OCI-M2 (cell line): ENCODE results near the gene SLC16A9.

ENCODE experiments used
- DNase-seq: peaks from one replicate; lab custom pipeline; 2025; ENCODE audit not compliant: unreplicated experiment; lab: John Stamatoyannopoulos, UW

SLC16A9 gene

DNA sequence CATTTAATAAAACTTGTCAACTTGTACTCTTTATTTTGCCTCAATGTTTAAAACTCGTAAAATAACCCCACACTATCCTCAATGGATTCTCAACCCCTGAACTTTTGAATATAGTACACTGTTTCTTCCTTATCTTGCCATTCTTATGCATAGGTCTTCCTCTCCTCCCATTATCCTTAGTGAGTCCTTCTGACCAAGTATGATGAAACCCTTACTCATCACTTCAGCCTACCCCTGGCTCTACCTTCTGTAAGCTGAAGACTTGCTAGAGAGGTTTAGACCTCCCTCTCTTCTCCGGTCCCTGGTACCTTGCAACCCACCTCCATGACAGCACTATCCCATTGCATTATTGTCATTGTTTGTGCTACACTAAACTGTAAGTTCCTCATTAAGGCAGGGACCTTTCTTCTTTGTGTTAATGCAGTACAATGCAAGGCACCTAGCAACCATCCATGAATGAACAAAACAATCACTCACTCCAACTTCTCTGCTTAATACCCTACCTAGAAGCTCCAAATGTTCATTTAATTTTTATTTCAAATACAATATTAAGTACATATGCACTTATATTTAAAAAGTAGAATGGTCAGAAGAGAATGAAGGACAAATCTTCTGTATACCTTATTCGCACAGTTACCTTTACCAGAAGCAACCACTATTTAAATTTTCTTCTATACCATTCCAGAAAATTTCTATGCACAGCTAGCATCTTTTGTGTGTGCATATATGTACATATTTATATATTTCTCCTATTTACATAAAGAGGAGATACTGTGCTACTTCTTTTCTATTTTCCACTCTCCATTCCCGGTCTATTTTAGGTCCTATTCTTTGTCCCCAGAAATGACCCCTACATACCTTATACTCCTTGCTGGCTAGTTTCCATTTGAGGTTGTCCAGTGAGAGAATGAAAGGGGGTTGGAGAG, 77.5 kb downstream of the SLC16A9 start:
- no peak for DNase-seq

DNA sequence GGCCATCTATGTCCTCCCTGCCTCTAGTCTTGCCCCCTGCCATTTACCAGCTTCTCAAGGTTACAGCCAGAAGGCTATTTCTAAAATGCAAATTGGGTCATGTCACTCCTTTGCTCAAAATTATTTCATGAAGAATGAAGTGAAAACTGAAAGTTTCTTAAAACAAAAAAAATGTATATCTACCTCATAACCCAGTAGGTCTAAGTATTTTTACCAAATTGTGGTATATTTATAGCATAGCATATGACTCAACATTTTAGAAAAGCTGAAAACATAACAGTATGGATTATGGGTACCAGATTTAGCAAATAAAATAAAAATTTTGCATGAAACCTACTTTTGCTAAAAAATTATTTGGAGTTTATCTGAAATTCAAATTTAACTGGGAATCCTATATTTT, 78.4 kb downstream of the SLC16A9 start:
- no peak for DNase-seq

DNA sequence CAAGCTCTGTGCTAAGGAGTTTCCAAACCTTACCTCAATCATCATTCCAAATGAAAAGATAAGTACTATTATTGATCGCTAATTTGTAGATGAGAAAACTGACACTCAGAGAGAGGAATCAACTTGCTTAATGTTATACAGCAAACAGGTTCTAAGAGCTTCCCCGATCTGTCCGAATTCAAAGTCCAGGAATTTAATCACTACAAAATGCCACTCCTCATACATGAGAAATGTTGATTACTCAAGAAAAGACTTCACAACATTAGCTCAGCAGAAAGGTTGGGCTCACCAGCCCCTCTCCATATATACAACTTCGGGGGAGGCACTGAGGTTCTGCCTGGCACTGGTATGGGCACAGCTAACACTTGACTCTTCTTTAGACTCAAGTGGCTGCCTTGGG, 80.7 kb downstream of the SLC16A9 start:
- DNase-seq, result no peak

DNA sequence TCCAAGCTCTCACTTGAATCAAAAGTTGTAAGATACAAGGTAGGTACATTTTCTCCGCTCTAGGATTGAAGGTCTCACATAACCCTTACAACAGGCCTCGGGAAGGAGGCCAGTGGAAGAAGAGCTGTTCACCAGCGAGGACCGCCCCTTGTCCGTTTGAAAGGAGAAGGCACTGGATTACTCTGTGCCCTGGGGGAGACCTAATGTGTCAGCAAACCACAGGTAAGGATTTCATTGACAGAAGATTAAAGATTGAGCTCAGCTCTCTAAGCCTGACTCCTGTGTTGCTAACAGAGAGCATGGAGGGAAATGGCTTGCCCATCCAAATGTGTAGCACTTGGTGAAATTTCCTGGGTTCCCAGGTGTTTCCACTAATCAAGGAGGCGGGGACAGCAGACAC, 81.2 kb downstream of the SLC16A9 start:
- no peak for DNase-seq

DNA sequence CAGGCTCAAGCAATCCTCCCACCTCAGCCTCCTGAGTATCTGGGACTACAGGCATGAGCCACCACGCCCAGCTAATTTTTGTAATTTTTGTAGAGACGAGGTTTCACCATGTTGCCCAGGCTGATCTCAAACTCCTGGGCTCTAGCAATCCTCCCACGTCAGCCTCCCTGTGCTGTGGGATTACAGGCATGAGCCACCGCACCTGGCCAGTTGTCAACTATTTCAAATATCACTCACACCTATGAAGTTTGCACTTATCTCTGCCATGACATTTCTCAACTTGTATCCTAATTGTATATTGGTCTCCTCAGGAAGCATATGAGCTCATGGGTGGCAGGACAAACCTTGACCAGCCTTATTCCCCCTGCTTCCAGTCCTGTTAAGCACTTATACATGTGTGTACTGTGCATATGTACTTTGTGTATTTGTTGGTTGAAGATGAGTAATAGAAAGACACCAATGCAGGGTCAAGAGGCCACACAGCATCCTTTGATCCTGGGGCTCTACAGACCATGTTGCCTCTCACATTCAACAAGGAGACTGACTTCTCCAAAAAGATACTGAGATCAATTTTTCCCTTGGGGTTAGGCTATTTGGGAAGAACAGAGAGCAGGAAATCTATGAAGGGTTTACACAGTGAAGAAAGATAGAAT, 82.2 kb downstream of the SLC16A9 start:
- no peak for DNase-seq

DNA sequence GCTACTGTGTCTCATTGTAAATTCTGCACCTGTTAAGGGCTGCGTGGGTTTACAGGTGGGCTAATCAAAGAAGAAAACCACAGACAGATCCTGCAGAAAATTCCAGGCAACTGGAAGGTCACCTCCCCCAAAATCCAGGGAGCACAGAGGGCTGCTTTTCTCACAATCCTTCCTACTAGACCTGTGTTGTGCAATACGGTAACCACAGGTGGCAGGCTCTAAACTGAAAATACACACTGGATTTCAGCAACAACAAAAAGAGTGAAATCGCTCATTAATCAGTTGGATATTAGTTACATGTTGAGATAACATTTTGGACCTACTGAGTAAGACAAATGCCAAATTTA, 83.2 kb downstream of the SLC16A9 start:
- DNase-seq, result no peak

DNA sequence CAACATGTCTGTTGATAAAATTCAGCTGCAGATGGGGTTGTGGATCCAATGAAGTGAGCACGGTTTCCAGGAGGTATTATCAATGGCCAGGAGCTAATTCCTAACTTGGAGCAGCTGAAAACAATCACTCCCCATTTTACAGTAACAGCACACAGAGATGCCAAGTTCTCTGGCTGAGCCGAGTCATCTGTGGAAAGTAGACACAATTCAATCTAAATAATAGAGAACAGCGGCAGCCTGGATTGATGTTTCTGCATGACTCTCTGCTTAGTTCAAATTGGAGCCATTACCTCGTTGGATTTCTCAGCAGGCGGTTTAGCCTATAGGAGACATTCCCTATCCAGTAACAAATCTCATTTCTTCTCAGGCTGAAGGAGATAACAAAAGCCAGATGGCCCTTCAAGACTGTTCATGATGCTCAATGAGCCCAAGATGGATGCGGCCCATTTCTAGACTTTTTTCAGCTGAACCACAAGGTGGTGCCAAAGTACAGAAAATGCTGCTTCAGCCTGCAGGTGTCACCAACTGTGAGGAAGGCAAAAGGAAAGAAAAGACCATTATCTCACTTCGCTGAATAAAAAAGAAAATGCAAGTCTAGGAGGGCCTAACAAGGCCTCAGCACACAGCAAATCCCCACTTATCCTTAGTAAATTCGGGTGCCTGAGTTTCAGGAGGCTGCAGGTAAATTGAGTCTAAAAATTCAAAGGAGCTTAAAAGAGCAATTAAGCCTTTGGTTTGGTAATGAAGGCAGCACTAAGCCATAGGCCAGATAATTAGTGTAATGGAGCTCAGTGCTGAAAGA, 83.7 kb downstream of the SLC16A9 start:
- DNase-seq, result no peak

DNA sequence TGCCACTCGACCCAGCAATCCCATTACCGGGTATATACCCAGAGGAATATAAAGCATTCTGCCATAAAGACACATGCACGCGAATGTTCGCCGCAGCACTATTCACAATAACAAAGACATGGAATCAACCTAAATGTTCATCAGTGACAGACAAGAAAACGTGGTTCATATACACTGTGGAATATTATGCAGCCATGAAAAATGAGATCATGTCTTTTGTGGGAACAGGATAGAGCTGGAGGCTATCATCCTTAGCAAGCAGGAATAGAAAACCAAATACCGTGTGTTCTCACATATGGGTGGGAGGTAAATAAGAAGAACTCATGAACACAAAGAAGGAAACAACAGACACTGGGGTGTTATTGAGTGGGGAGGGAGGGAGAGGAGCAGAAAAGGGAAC, 84.7 kb downstream of the SLC16A9 start:
- no peak for DNase-seq

DNA sequence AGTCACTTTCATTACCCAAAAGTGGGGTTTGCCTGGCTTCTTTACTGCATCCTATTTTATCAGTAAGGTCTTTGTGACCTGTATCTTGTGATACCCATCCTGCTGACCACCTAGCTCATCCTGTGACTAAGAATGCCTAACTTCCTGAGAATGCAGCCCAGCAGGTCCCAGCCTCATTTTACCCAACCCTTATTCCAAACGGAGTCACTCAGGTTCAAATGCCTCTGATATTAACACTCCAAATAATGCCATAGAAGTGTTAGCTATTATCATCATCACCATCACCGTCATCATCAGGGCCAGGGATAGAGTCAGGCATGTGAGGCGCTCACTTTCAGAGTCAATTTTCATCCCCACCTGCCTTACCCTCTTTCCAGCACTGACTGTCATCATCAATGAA, 85.5 kb downstream of the SLC16A9 start:
- DNase-seq, result no peak

DNA sequence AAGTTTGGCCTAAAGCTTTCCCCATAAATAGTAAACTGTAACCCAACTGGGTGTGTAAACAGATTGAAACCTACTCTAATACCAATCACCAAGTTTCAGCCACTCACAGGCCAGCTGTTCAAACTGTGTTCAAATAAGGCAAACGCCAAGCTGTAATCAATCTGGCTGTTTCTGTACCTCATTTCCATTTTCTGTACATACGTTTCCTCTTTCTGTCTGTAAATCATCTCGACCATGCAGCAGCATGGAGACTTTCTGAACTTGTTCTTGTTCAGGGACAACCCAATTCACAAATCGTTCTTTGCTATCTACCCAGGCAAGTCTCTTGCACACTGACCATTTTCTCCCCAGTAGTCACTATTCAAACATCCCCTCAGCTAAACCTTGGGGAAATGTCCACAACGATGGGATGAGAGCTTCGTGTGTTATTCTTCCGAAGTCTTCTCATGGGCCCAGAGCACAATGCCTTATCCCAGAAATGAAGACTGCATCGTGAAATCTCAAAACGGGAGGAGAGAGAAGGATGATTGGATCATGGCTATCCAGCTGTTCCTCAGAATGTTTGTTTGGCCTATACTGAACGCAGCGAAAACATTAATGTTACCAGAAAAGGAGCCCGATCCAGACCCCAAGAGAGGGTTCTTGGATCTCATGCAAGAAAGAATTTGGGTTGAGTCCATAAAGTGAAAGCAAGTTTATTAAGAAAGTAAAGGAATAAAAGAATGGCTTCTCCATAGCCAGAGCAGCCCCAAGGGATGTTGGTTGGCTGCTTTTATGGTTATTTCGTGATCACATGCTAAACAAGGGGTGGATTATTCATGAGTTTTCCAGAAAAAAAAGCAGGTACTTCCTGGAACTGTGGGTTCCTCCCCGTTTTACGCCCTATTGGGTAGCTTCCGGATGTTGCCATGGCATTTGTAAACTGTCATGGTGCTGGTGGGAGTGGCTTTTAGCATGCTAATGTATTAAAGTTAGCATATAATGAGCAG, 86.2 kb downstream of the SLC16A9 start:
- DNase-seq, result no peak

DNA sequence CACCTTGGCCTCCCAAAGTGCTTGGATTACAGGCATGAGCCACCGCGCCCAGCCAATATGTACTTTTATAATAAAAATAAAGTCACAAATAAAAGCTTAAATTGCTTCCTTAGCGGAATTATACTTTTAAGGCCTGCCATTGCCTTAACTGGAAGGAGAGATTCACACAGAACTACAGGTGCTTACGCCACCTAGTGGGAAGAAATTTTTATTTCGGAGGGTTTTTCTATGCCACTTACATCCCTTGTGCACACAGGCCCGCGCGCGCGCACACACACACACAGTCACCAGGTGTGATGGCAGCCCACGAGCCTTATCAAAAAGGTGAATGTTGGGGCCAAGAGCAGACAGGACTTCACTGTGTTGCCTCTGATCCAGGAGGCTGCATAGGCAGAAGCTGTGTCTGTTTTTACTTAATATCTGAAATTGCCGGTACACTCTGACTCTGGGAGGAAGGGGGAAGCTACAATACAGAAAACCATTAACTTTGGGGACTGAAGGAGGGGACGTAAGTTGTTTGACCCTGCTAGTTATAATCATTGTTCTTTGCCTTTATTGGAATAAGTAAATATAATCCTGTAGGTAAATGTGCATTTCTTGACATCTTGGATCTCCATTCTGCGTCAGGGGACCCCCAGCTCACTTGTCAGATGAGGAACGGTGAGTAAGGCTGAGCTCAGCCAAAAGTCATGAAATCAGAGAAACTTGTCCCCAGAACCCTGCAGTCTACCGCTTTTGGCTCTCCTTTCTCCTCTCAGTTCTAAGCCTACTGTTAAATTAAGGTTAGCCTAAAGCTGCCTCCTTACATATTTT, 87.1 kb downstream of the SLC16A9 start:
- DNase-seq, result no peak

DNA sequence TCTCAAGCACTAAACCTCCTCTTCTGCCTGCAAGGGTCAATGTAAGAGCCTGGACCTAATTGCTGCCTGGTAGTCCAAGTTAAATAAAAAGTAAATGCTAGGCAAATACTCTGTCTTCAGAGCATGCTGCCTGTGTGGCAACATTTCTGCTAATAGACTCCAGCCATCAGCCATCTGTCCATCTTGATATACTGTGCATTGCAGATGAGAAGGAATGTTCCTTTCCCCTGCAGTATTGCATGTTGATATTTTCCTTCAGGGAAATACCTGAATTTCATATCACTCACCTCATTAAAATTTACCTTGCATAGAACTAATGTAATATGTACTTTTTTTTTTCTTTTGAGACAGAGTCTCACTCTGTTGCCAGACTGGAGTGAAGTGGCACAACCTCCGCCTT, 87.9 kb downstream of the SLC16A9 start:
- DNase-seq, result no peak

DNA sequence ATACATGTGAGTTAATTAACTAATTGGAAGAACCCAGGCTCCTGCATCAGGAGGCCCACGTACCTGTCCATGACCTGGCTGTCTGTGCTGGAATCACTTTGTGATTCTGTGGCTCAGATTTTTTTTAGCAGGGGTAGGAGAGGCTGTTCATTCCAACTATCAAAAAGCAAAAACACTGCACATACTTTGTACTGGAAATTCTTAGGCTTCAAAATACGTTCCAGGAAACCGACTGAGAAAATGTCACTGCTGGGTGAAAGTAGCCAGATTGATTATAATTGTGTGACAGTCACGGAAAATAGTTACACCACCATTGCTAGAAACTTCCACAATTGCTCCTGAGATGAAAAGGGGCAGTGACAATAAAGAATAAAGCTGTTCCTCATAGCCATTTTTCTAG, 91.0 kb downstream of the SLC16A9 start:
- no peak for DNase-seq

DNA sequence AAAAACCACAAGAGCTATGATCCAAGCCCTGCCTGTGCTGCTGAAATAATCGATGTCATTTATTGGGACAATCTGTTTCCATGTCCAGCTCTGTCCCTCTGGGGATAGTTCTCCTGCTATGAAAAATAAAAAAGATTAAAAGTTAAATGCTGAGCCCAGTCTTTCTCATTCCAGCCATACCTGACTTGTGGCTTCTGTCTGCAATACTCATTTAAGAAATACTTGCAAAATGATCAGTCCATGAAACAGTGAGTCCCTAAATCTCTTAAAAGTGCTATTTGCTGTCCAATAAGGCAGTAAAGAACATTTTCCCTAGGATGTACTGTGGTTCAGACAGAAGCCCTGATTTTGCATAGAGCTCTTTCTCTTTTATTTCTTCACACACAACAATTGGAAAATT, 91.7 kb downstream of the SLC16A9 start:
- no peak for DNase-seq

DNA sequence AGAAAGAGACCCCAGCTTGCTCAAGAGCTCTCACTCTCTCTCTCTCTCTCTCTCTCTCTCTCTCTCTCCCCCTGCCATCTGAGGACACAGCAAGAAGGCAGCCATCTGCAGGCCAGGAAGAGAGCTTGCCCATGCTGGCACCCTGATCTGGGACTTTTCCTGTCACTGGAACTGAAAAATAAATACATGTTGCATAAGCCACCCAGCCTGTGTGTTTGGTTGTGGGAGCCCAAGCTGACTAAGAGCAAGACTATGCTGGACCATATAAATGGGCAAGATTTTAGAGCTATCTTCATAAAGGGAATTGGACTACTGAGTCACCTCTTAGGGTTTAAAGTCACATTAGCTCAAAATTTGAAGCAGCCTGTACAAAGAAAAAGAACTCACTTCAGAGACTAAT, 98.6 kb downstream of the SLC16A9 start:
- no peak for DNase-seq

DNA sequence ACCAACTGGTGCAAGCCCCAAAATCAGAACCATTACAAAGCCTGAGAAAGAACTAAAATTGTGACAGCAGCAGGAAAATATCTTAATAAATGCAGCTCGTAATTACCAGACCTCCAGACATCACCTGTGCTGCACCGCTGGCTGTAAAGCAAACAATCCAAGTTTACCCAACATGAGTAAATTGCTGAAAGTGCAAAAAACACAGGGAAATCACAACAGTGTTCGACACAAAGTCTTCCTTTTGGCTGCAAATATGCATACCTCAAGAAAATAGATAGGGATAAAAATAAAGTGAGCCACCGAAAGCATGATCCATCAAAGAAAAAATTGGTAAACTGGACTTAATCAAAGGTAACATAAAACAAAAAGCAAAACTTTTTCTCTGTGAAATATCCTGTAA, 101.7 kb downstream of the SLC16A9 start:
- no peak for DNase-seq

DNA sequence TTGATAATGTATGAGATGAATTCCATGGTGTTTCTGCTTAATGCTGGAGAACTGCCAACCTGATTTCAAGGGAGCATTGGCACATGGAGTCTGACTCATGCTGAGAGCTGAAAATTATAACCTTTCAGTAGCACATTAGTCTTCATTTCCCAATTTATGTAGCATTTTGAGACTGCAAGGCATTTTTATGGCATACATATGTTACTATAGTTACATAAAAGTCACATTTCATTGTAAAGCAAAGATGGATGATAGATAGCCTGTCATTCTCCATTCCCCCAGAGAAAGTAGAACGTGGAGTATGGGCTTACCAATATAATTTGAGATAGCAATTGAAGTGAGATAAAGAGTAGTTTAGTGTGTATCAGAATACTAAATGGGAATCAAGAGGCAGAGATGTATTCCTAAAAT, 103.1 kb downstream of the SLC16A9 start:
- no peak for DNase-seq

DNA sequence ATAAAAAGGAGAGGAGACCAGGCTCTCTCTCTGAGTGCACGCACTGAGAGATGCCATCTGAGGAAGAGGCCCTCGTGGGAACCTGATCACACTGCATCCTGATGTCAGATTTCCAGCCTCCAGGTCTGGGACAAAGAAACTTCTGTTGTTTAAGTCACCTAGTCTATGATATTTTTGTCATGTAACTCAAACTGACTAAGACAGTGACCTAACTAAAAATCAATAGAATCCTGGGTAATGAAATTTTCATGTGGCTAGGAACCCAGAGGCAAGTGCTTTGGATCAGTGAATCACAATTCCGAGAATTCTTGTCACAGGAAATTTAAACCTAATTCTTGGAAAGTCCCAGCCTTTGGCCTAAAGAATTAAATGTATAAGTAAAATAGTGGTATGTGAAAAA, 107.7 kb downstream of the SLC16A9 start:
- DNase-seq, result no peak
